ENCODE data around the gene ARHGAP15.
A peak's percentile ranks its signal among the peaks of the same experiment; 100 is the strongest.
"Not testable (repeated sequence)": the region's sequence is repeated elsewhere in the genome, so short reads cannot be mapped to it uniquely, and the experiment has no call there.

ARHGAP15 gene

GRCh38 chr2:143128681-143129580 is at the start of gene ARHGAP15:
Gene ARHGAP15, plus strand, starts transcription at chr2:143129419.
- DNase-seq (ENCODE audit: low read depth) = peak; percentile 70

GRCh38 chr2:143081616-143082015 is 47.6 kb upstream of the ARHGAP15 start:
- no peak for DNase-seq (ENCODE audit: low read depth)

GRCh38 chr2:143083636-143084035 is 45.6 kb upstream of the ARHGAP15 start:
- no peak for DNase-seq (ENCODE audit: low read depth)

- no peak for DNase-seq (ENCODE audit: low read depth)
Measured at GRCh38 chr2:143084462-143084861, 44.8 kb upstream of the ARHGAP15 start.

GRCh38 chr2:143085125-143085784 is 44.0 kb upstream of the ARHGAP15 start:
- no peak for DNase-seq (ENCODE audit: low read depth)

GRCh38 chr2:143087033-143087432 is 42.2 kb upstream of the ARHGAP15 start:
- DNase-seq (ENCODE audit: low read depth) = no peak

- no peak for DNase-seq (ENCODE audit: low read depth)
Measured at GRCh38 chr2:143088388-143088787, 40.8 kb upstream of the ARHGAP15 start.

- DNase-seq (ENCODE audit: low read depth) = not testable (repeated sequence)
Measured at GRCh38 chr2:143089520-143089919, 39.7 kb upstream of the ARHGAP15 start.

GRCh38 chr2:143110758-143111428 is 18.3 kb upstream of the ARHGAP15 start:
- DNase-seq (ENCODE audit: low read depth) = peak; percentile 48

- DNase-seq (ENCODE audit: low read depth) = no peak
Measured at GRCh38 chr2:143117225-143117624, 12.0 kb upstream of the ARHGAP15 start.

GRCh38 chr2:143121079-143121478 is 8.1 kb upstream of the ARHGAP15 start:
- DNase-seq (ENCODE audit: low read depth) = no peak

- DNase-seq (ENCODE audit: low read depth) = no peak
Measured at GRCh38 chr2:143121957-143122356, 7.3 kb upstream of the ARHGAP15 start.

GRCh38 chr2:143123911-143124310 is 5.3 kb upstream of the ARHGAP15 start:
- DNase-seq (ENCODE audit: low read depth) = no peak

GRCh38 chr2:143124445-143124844 is 4.8 kb upstream of the ARHGAP15 start:
- no peak for DNase-seq (ENCODE audit: low read depth)

- DNase-seq (ENCODE audit: low read depth) = no peak
Measured at GRCh38 chr2:143125717-143126116, 3.5 kb upstream of the ARHGAP15 start.

- no peak for DNase-seq (ENCODE audit: low read depth)
Measured at GRCh38 chr2:143132355-143132754, 3.1 kb downstream of the ARHGAP15 start.

- DNase-seq (ENCODE audit: low read depth) = no peak
Measured at GRCh38 chr2:143133783-143134182, 4.6 kb downstream of the ARHGAP15 start.

- DNase-seq (ENCODE audit: low read depth) = no peak
Measured at GRCh38 chr2:143138292-143138691, 9.1 kb downstream of the ARHGAP15 start.

GRCh38 chr2:143139835-143140393 is 10.7 kb downstream of the ARHGAP15 start:
- DNase-seq (ENCODE audit: low read depth) = no peak

- DNase-seq (ENCODE audit: low read depth) = no peak
Measured at GRCh38 chr2:143140864-143141661, 11.8 kb downstream of the ARHGAP15 start.

GRCh38 chr2:143142598-143142997 is 13.4 kb downstream of the ARHGAP15 start:
- DNase-seq (ENCODE audit: low read depth) = no peak
